Measurements from ENCODE around the gene SLC29A2.
A peak's percentile ranks its signal among the peaks of the same experiment; 100 is the strongest.

Gene SLC29A2

DNA sequence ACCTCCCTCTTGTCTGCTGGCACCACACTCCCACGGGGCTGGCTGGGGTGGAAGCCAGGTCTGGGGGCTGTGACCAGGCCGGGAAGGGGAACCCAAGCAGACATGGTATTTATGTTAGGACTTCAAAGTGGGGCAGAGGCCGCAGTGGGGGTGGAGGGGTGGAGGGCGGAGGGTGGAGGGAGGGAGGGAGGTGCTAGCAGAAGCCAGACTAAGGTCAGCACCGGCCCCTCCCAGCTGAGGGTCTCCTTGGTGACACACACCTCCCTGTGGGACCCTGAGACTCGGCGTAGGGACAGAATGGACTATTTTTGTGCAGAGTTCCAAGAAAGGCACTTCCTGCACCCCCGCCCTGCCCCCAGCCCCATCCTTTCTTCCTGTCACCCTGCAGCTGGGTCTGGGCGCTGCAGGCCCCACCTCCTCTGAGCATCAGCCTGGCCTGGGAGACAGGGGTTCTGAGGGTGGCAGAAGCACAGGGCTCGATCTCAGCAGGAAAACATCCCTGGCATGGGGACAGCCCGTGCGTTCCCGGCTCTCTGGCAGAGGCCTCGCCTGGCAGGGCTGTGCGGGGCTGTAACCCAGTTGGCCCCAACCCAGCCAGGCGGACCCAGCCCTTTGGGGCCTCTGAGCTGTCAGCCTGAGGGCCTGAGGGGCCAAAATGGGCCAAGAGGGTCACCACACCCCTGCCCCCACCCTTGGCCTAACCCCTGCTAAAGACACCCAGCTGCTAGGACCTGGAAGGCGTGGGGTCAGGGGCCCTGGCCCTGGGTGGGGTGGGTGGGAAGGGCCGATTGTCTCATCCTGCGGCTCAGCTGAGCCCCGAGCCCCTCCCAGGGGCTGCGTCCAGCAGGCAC, 45.1 kb downstream of the SLC29A2 start:
- H3K9me3 ChIP-seq (ENCODE audit: control insufficient read depth, insufficient read depth, low read depth, low read length), result no peaks in the 10 kb centered on the region
- H3K36me3 ChIP-seq (ENCODE audit: control insufficient read depth in 2 of 2, insufficient read depth in 1 of 2, low read length in 2 of 2), result no peaks in the 10 kb centered on the region
- TF ChIP-seq ZFHX2 (tag by site-specific recombination; conservative IDR thresholded peaks at IDR 0.05) (peak; percentile 28; the same call in 1 of the 2 replicates), HOXA7 (CRISPR knock-in tag; IDR thresholded peaks at IDR 0.05; ENCODE audit: borderline replicate concordance) (no peak), ZNF645 (tag by site-specific recombination; IDR thresholded peaks at IDR 0.05) (no peak), ZNF544 (tag by site-specific recombination; IDR thresholded peaks at IDR 0.05) (no peak), ZNF791 (tag by site-specific recombination; IDR thresholded peaks at IDR 0.05) (no peak), ZNF658 (tag by site-specific recombination; IDR thresholded peaks at IDR 0.05) (no peak)
- POLR2A ChIA-PET, result interaction anchor here (1.2 kb wide), 1 partner anchor 8 kb away, joined by 6 read pairs; no protein-coding TSS in a partner anchor
- H3K27ac ChIP-seq (ENCODE audit: extremely low read depth, low read depth, low read length), result no peak overlapping the region
- no peaks in the 10 kb centered on the region for H3K4me1 ChIP-seq (ENCODE audit: control insufficient read depth, insufficient read depth, low read length)
- H3K4me3 ChIP-seq (ENCODE audit: low read depth, low read length), result no peak overlapping the region
- CTCF ChIA-PET, result interaction anchor here (0.5 to 2.7 kb wide), 6 partner anchors 9 to 402 kb away, joined by 3 to 19 read pairs (median 3); partner anchors contain the start of gene CD248

DNA sequence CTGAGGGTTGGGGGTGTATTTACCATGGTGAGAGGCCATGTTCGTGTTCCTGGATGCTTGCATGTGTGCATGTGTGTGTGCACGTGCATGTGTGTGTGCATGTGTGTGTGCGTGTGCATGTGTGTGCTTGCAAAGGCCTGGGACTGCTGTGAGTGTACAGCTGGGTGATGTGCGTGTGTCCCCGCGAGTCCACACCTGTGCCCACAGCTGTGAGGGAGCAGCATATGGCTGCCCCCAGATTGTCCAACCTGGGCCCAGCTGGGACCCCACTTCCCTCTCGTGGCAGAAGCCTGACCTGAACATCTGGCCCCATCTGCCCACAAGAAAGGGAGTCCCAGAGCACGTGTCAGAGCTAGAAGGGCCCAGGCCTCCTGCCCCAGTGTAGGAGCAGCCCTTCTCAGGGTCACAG, 46.3 kb downstream of the SLC29A2 start:
- ChIA-PET POLR2A (no interaction called here), CTCF (interaction anchor here (1.4 to 2.7 kb wide), 2 partner anchors 13 to 16 kb away, joined by 3 to 19 read pairs; no protein-coding TSS in a partner anchor)
- no peak overlapping the region for H3K27ac ChIP-seq (ENCODE audit: extremely low read depth, low read depth, low read length)
- no peaks in the 10 kb centered on the region for H3K4me1 ChIP-seq (ENCODE audit: control insufficient read depth, insufficient read depth, low read length)
- H3K4me3 ChIP-seq (ENCODE audit: low read depth, low read length), result no peak overlapping the region
- no peaks in the 10 kb centered on the region for H3K36me3 ChIP-seq (ENCODE audit: control insufficient read depth in 2 of 2, insufficient read depth in 1 of 2, low read length in 2 of 2)
- H3K9me3 ChIP-seq (ENCODE audit: control insufficient read depth, insufficient read depth, low read depth, low read length), result no peaks in the 10 kb centered on the region
- TF ChIP-seq, protein P1, sequence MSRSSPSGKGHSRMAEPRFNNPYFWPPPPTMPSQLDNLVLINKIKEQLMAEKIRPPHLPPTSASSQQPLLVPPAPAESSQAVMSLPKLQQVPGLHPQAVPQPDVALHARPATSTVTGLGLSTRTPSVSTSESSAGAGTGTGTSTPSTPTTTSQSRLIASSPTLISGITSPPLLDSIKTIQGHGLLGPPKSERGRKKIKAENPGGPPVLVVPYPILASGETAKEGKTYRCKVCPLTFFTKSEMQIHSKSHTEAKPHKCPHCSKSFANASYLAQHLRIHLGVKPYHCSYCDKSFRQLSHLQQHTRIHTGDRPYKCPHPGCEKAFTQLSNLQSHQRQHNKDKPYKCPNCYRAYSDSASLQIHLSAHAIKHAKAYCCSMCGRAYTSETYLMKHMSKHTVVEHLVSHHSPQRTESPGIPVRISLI (tag by site-specific recombination; IDR thresholded peaks at IDR 0.05), result no peak
- TF ChIP-seq SCRT1 (tag by site-specific recombination; IDR thresholded peaks at IDR 0.05; ENCODE audit: borderline replicate concordance) (0 out of 2 replicates have a peak, but pooled peaks have one; percentile 22), ZNF354C (tag by site-specific recombination; IDR thresholded peaks at IDR 0.05; ENCODE audit: borderline replicate concordance, low read depth) (no peak), YY1 (tag by site-specific recombination; IDR thresholded peaks at IDR 0.05) (no peak), ZSCAN16 (tag by site-specific recombination; IDR thresholded peaks at IDR 0.05) (no peak), OSR2 (tag by site-specific recombination; IDR thresholded peaks at IDR 0.05) (no peak), ZNF121 (tag by site-specific recombination; IDR thresholded peaks at IDR 0.05) (no peak), ZNF157 (tag by site-specific recombination; IDR thresholded peaks at IDR 0.05) (no peak), ZNF202 (tag by site-specific recombination; IDR thresholded peaks at IDR 0.05; ENCODE audit: borderline replicate concordance) (no peak), KLF8 (tag by site-specific recombination; IDR thresholded peaks at IDR 0.05) (no peak), CTCF (tag by site-specific recombination; IDR thresholded peaks at IDR 0.05) (no peak), ZNF16 (tag by site-specific recombination; IDR thresholded peaks at IDR 0.05; ENCODE audit: low read depth) (no peak), ZBTB8A (tag by site-specific recombination; IDR thresholded peaks at IDR 0.05) (no peak), ZNF394 (tag by site-specific recombination; IDR thresholded peaks at IDR 0.05; ENCODE audit: borderline replicate concordance) (no peak), ZNF280C (tag by site-specific recombination; IDR thresholded peaks at IDR 0.05) (no peak), YY2 (tag by site-specific recombination; IDR thresholded peaks at IDR 0.05) (no peak)
- TF ChIP-seq, protein P2, sequence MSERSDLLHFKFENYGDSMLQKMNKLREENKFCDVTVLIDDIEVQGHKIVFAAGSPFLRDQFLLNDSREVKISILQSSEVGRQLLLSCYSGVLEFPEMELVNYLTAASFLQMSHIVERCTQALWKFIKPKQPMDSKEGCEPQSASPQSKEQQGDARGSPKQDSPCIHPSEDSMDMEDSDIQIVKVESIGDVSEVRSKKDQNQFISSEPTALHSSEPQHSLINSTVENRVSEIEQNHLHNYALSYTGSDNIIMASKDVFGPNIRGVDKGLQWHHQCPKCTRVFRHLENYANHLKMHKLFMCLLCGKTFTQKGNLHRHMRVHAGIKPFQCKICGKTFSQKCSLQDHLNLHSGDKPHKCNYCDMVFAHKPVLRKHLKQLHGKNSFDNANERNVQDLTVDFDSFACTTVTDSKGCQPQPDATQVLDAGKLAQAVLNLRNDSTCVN (tag by site-specific recombination; optimal IDR thresholded peaks at IDR 0.05), result peak; percentile 24
- TF ChIP-seq, protein P3, sequence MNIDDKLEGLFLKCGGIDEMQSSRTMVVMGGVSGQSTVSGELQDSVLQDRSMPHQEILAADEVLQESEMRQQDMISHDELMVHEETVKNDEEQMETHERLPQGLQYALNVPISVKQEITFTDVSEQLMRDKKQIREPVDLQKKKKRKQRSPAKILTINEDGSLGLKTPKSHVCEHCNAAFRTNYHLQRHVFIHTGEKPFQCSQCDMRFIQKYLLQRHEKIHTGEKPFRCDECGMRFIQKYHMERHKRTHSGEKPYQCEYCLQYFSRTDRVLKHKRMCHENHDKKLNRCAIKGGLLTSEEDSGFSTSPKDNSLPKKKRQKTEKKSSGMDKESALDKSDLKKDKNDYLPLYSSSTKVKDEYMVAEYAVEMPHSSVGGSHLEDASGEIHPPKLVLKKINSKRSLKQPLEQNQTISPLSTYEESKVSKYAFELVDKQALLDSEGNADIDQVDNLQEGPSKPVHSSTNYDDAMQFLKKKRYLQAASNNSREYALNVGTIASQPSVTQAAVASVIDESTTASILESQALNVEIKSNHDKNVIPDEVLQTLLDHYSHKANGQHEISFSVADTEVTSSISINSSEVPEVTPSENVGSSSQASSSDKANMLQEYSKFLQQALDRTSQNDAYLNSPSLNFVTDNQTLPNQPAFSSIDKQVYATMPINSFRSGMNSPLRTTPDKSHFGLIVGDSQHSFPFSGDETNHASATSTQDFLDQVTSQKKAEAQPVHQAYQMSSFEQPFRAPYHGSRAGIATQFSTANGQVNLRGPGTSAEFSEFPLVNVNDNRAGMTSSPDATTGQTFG (tag by site-specific recombination; IDR thresholded peaks at IDR 0.05; ENCODE audit: borderline replicate concordance), result no peak

All from HEK293 (cell line).